Left lung (tissue), 10 donors: ENCODE data around the gene SH3GL3. TPM values are rescaled to one million over a fixed set of nuclear protein-coding genes. Genes with fewer than 3 reads are reported as not detected.

ENCODE experiments used
- ATAC-seq: fragments of 200-7000 bp; cut with Tn5 transposase; one replicate; pipeline ENCODE4 v1.9.1; 2020; ENCODE audit warnings: moderate library complexity
- DNase-seq, 4 donors: peaks; one replicate each; pipeline ENCODE4 v3.0.0-alpha.2; 2013 to 2020
- H3K27ac ChIP-seq, 2 donors: fragments of 200-600 bp; sonication (generic) in 1 of 2; one replicate each; pipeline versions ENCODE4 v1.5.0 to v1.8.0; 2020 to 2021
- H3K27me3 ChIP-seq, 2 donors: fragments of 200-600 bp; sonication (generic) in 1 of 2; one replicate each; pipeline versions ENCODE4 v1.5.0 to v1.8.0; 2020 to 2021
- H3K36me3 ChIP-seq, 2 donors: fragments of 200-600 bp; sonication (generic) in 1 of 2; one replicate each; pipeline versions ENCODE4 v1.5.0 to v1.8.0; 2020 to 2021
- H3K4me1 ChIP-seq, 2 donors: fragments of 200-600 bp; one replicate each; pipeline ENCODE4 v1.8.0; 2021
- H3K4me3 ChIP-seq, 2 donors: fragments of 200-600 bp; sonication (generic) in 1 of 2; one replicate each; pipeline versions ENCODE4 v1.5.0 to v1.8.0; 2020 to 2021; ENCODE audit warnings: mild to moderate bottlenecking in 1 of 2
- H3K9me3 ChIP-seq, 2 donors: fragments of 200-600 bp; sonication (generic) in 1 of 2; one replicate each; pipeline versions ENCODE4 v1.5.0 to v1.8.0; 2020 to 2021
- intact Hi-C, 2 donors: fragments of 100-400 bp; cut with DNase I; formaldehyde crosslinking; loops; one replicate each; pipeline versions ENCODE4 v1.11.2 to v1.14.2; 2022
- polyA plus RNA-seq, 6 donors: library from polyadenylated mRNA; unstranded; fragments of 120-200 nt; gene quantifications; one replicate each; pipeline ENCODE4 v1.2.1, GENCODE V29; 2013; ENCODE audit not compliant: insufficient read length in 6 of 6
- total RNA-seq, 2 donors: library from RNA; stranded (reverse); fragmentation: NEBNext Ultra II Directional; extraction: Animal tissue kit (Norgen Biotek cat#: 25700); gene quantifications; one replicate each; pipeline ENCODE4 v1.2.1, GENCODE V29; 2021
- TF ChIP-seq, protein P1 (sequence below), 2 donors: fragments of 200-600 bp; sonication (generic) in 1 of 2; IDR thresholded peaks; one replicate each; pipeline versions ENCODE4 v1.5.0 to v1.8.0; 2021; ENCODE audit warnings: antibody characterized with exemption in 2 of 2
- donor health status: DM: no; HTN: yes; CAD: no.
- donor health status: DM: no; HTN: no; CAD: no.

Gene SH3GL3
- total and polyA plus RNA-seq, 8 donors, result 0.82 to 14.1 (median 11.5) TPM

DNA sequence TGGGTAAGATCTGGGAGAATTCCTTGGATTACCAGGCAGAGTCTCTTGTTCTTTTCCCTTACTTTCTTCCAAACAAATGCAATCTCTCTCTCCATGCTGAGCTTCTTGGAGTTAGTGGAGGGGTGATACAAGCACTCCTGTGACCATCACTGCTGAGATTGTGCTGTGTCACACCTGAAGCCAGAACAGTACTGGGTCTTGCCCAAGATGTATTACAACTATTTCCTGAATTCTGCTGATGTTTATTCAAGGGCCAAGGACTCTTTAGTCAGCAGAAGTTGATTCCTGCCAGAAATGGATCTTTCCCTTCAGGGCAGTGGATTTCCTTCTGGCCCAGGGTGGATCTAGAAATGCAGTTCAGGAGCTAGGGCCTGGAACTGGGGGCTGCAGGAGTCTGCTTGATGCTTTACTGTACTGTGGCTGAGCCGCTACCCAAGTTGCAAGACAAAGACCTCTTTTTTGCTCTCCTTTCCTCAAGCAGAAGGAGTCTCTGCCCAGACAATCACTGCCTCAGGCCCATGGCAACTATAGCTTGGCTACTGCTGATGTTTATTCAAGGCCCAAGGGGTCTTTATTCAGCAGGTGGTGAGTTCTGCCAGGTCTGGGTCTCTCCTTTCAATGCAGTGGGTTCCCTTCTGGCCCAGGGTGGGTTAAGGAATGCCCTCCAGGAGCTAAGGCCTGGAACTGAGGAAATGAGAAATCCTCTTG, 98.8 kb downstream of the SH3GL3 start:
- no peak overlapping the region for H3K4me3 ChIP-seq
- H3K4me1 ChIP-seq, result no peaks in the 10 kb centered on the region
- ATAC-seq (peak; percentile 68), DNase-seq (no peak)
- H3K27me3 ChIP-seq, result no peaks in the 10 kb centered on the region
- H3K27ac ChIP-seq, result no peak overlapping the region
- no peaks in the 10 kb centered on the region for H3K36me3 ChIP-seq
- H3K9me3 ChIP-seq, result no peaks in the 10 kb centered on the region
- intact Hi-C loops, result no loop called here
- TF ChIP-seq, protein P1, sequence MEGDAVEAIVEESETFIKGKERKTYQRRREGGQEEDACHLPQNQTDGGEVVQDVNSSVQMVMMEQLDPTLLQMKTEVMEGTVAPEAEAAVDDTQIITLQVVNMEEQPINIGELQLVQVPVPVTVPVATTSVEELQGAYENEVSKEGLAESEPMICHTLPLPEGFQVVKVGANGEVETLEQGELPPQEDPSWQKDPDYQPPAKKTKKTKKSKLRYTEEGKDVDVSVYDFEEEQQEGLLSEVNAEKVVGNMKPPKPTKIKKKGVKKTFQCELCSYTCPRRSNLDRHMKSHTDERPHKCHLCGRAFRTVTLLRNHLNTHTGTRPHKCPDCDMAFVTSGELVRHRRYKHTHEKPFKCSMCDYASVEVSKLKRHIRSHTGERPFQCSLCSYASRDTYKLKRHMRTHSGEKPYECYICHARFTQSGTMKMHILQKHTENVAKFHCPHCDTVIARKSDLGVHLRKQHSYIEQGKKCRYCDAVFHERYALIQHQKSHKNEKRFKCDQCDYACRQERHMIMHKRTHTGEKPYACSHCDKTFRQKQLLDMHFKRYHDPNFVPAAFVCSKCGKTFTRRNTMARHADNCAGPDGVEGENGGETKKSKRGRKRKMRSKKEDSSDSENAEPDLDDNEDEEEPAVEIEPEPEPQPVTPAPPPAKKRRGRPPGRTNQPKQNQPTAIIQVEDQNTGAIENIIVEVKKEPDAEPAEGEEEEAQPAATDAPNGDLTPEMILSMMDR (IDR thresholded peaks at IDR 0.05), result no peak

DNA sequence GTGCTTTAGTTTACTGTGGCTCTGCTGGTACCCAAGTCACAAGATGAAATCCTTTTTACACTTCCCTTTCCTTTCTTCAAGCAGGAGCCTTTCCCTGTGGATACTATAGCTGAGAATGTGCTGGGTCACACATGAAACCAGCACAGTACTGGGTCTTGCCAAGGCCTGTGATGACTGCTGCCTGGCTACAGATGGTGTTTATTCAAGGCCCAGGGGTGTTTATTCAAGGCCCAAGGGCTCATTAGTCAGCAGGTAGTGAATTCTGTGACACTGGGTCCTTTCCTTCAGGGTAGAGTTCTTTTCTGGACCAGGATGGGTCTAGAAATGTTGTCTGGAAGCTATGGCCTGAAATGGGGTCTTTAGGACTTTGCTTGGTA, 99.4 kb downstream of the SH3GL3 start:
- Histone ChIP-seq H3K9me3 (no peaks in the 10 kb centered on the region), H3K27ac (no peak overlapping the region), H3K27me3 (no peaks in the 10 kb centered on the region), H3K36me3 (no peaks in the 10 kb centered on the region), H3K4me3 (no peak overlapping the region), H3K4me1 (no peaks in the 10 kb centered on the region)
- no peak for ATAC-seq
- intact Hi-C loops, result no loop called here
- no peak for DNase-seq
- TF ChIP-seq, protein P1 (IDR thresholded peaks at IDR 0.05), result no peak

DNA sequence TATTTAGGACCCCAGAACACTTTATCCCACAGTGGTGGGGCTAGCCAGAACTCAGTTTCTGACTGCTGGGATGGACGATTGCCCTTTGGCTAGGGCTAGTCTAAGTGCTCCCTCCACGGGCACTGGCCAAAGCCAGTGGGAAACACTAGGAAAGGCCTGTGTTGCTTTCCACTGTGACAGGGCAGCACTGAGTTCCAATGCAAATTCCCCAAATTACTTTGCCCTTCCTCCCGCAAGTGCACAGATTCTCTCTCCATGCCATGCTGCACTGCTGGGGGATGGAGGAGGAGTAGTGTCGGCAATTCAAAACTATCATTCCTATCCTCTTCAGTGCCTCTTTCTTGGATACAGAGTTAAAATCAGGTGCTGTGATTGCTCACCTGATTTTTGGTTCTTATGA, 100.0 kb downstream of the SH3GL3 start:
- no peaks in the 10 kb centered on the region for H3K4me1 ChIP-seq
- TF ChIP-seq, protein P1 (IDR thresholded peaks at IDR 0.05), result no peak
- intact Hi-C loops, result no loop called here

DNA sequence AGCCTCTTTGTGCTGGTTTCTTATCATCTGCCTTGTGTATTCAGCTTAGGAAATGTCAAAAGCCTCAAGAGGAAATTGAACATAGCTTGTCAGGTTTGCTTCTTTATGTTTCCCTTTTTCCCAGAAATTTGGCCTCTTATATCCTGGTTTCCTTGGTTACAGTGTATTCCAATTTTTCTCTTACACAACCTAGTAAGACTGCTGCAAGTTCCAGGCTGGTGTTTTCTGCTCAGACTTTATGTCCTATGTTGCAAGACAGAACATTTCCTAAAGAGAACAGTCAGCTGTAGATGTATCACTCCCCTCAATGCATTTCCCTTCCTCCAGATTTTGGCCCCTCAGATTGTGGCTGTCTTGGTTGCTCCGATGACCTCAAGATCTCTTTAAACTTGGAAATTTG, 102.5 kb downstream of the SH3GL3 start:
- DNase-seq, result peak in 2 of 4 donors; percentile 15 to 66
- TF ChIP-seq, protein P1 (IDR thresholded peaks at IDR 0.05), result no peak
- no peak overlapping the region for H3K27ac ChIP-seq
- ATAC-seq, result no peak
- H3K4me3 ChIP-seq, result no peak overlapping the region
- intact Hi-C loops, result no loop called here
- no peaks in the 10 kb centered on the region for H3K9me3 ChIP-seq
- H3K27me3 ChIP-seq, result no peaks in the 10 kb centered on the region
- H3K4me1 ChIP-seq, result no peaks in the 10 kb centered on the region
- no peaks in the 10 kb centered on the region for H3K36me3 ChIP-seq

More for the DNA sequence above, 100.0 kb downstream of the SH3GL3 start:
- no peak overlapping the region for H3K27ac ChIP-seq
- H3K36me3 ChIP-seq, result no peaks in the 10 kb centered on the region
- H3K9me3 ChIP-seq, result no peaks in the 10 kb centered on the region
- H3K27me3 ChIP-seq, result no peaks in the 10 kb centered on the region
- ATAC-seq (no peak), DNase-seq (no peak)
- no peak overlapping the region for H3K4me3 ChIP-seq

DNA sequence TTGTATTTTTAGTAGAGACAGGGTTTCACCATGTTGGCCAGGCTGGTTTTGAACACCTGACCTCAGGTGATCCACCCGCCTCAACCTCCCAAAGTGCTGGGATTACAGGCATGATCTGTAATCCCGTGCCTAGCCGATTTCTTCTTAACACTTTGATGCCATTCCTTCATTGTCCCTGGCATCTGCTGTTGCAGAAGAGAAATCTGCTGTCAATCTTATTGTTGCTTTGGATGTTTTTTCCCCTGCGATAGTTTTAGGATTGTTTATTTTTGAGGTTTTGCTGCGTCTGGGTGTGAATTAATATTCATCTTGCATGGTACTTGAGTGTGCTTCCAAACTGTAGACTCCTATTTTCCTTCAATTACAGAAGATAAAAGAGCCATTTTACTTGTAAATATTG, 107.4 kb downstream of the SH3GL3 start:
- no peak for ATAC-seq
- H3K27me3 ChIP-seq, result no peaks in the 10 kb centered on the region
- H3K4me3 ChIP-seq, result no peak overlapping the region
- no peak overlapping the region for H3K27ac ChIP-seq
- no peaks in the 10 kb centered on the region for H3K4me1 ChIP-seq
- no peak for DNase-seq
- TF ChIP-seq, protein P1 (IDR thresholded peaks at IDR 0.05), result no peak
- no peaks in the 10 kb centered on the region for H3K36me3 ChIP-seq
- H3K9me3 ChIP-seq, result no peaks in the 10 kb centered on the region
- intact Hi-C loops, result no loop called here
